GM12801 (cell line): ENCODE results near the gene PHF19.

Experiments used
- CTCF ChIP-seq: IDR thresholded peaks from one replicate; pipeline ENCODE4 v1.5.1; 2011; ENCODE audit warnings: control low read depth; ENCODE audit not compliant: insufficient read length; ENCODE audit errors: extremely low read depth

The PHF19 gene

DNA sequence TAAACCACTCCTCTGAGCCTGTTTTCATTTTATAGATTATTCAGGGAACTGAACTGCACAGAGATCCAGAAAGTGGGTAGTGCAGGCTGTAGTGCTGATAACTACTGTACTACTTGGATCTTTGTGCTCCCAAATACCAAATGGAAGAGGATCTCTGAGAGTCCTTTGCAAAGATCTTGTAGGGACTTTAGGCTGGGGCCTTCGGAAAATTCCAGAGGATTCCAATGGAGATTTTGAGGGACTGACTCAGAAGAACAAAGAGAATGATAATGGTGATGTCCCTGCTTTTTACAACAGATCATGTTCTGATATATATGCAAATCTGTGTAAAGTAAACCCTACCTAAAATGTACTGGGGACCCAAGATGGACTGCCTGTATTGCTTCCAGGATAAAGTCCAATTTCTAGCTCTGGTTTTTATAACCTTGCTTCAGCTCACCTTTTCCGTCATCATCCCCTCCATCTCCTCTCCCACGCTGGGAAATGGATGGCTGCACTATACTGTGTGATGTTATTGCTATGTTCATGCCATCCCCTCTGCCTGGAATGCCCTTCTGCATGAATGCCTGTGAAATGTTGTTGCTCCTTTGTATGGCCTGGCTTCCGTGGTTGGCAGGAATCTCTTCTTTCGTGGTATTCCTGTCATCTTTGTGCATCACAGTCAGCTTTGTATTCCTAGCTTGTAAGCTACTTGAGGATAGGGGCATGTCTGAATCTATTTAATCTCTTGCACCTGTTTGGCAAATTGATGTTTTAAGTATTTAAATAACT lies 24.6 kb downstream of the PHF19 start:
- TF ChIP-seq CTCF: no peak

DNA sequence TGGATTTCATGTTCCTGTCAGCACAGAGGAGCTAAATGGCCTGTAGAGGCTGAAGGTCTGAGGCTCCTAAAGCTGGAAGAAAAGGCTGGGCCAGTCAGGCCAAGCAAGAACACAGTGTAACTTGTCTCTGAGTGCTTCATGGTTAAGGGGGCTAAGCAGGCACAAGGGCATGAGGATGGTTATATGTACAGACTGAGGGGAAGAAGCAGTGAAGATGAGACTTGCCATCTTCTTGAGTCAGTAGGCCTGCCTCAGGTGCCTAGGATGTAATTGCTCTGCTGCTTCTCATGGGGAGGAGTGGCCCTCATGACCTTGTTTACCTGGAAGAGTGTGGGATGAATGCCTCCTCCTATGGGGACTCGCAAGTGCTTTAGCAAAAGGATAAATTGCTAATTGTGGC lies 25.5 kb downstream of the PHF19 start:
- TF ChIP-seq CTCF: no peak

GRCh38 chr9:120850315-120850714 lies 26.7 kb downstream of the PHF19 start:
- no peak for TF ChIP-seq CTCF

- no peak for TF ChIP-seq CTCF
These were observed 30.1 kb downstream of the PHF19 start for GRCh38 chr9:120846906-120847305.

- TF ChIP-seq CTCF: no peak
These were observed 30.6 kb downstream of the PHF19 start for GRCh38 chr9:120846251-120846889.

DNA sequence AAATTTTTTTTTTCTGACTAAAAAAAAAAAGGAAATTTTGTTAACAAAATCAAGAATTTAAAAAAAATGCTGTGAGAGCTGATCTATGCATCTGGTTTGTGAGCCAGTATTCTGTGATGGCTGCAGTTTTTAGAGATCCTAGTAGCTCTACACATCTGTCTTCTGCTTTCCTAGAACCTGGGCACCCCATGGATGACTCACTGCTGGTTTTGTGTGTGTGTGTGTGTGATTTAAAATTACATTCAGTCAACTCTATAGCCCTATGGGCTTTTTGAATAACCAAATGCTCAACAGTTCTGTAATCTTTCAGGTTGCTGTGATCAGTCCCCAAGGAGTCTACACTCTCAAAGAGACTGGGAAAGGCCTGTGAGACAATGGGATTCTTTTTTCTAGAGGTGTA lies 31.7 kb downstream of the PHF19 start:
- no peak for TF ChIP-seq CTCF

- no peak for TF ChIP-seq CTCF
These were observed 34.1 kb downstream of the PHF19 start, which contains the start of gene PSMD5 for GRCh38 chr9:120842685-120843485. Gene PSMD5 (minus strand): TSS chr9:120842922. CDS start chr9:120842909, 13 bp downstream.
